HS-5 (cell line): ENCODE data around the gene KLRC2.
A peak's percentile ranks its signal among the peaks of the same experiment; 100 is the strongest.
"Not testable (repeated sequence)": the region's sequence is repeated elsewhere in the genome, so short reads cannot be mapped to it uniquely, and the experiment has no call there.

Source experiments
- DNase-seq: peaks from one replicate; pipeline ENCODE4 v3.0.0-alpha.2; 2012; ENCODE audit warnings: low read depth

Gene KLRC2

DNA sequence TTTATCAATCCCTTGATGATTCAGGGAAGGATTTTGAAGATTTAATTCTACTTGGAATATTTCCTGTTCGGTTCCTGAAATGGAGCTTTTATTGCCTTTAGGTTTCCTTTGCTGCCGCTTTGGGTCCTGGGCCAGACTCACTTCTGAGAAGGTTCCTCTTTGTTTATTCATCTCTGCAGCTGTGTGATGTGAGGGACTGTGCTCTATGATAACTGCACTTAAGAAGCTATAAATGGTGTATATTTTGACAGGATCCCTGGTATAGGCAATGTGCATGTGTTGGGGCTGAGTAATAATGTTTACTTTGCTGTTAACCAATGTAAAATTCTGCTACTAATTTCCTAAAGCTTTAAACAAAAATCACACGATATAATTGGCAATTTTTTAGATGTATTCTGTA, at the start of gene KLRC2:
KLRC2 (minus strand) TSS at position 195 of the 400 bp plus-strand sequence; CDS start at position 171, 24 bp downstream.
- peak; percentile 32 for DNase-seq

DNA sequence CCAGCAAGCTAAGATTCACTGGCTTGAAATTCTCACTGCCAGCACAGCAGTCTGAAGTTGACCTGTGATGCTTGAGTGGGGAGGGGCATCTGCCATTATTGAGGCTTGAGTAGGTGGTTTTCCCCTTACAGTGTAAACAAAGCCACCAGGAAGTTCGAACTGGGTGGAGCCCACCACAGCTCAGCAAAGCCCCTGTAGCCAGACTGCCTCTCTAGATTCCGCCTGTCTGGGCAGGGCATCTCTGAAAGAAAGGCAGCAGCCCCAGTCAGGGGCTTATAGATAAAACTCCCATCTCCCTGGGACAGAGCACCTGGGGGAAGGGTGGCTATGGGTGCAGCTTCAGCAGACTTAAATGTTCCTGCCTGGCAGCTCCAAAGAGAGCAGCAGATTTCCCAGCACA, 46.1 kb upstream of the KLRC2 start:
- not testable (repeated sequence) for DNase-seq

DNA sequence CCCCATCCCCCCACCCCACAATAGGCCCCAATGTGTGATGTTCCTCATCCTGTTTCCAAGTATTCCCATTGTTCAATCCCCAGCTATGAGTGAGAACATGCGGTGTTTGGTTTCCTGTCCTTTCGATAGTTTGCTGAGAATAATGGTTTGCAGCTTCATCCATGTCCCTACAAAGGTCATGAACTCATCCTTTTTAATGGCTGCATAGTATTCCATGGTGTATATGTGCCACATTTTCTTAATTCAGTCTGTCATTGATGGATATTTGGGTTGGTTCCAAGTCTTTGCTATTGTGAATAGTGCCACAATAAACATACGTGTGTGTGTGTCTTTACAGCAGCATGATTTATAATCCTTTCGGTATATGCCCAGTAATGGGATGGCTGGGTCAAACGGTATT, 37.0 kb upstream of the KLRC2 start:
- DNase-seq: not testable (repeated sequence)

DNA sequence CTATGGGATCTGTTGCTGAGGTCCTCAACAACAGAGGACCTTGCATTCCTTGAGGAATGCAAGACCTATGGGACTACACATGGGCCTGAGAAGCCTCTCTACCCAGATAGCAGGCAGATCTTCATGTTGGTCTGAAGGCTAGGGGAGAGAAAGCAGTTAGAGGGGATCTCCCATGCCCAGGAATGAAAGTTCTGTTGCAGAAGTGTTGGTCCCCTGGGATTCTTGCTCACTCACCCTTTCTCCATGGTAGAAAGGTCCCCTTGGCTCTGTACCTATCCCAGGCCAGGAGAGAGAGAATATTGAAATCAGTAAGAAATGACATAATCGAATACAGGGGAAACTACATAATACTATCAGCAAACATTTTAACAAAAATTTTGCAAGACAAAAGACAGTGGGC, 33.9 kb upstream of the KLRC2 start:
- DNase-seq: no peak

DNA sequence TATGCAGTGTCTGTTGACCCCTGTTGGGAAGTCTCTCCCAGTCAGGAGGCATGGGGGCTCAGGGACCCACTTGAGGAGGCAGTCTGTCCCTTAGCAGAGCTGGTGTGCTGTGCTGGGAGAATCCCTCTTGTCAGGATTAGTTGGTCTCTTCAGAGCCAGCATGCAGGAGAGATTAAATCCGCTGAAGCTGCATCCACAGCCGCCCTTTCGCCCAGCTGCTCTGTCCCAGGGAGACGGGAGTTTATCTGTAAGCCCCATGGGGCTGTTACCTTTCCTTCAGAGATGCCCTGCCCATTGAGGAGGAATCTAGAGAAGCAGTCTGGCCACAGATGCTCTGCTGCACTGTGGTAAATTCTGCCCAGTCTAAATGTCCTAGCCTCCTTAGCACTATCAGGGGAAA, 30.5 kb upstream of the KLRC2 start:
- DNase-seq: no peak

DNA sequence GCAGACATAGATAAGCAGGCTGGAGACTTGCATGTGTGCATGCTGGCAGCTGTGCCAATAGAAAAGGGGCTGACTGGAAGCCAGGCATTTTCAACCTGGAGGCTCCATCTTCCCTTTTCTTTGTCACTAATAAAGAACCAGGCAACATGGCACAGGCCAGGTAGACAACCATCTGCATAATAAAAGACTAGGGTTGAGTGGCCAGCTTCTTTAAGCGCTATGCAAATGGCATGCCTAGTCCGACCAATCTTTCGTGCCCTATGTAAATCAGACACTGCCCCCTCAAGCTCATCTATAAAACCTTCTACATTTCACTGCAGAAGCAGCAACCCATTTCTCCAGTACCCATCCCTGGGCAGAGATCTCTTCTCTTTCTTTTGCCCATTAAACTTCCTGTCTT, 21.9 kb upstream of the KLRC2 start:
- no peak for DNase-seq

DNA sequence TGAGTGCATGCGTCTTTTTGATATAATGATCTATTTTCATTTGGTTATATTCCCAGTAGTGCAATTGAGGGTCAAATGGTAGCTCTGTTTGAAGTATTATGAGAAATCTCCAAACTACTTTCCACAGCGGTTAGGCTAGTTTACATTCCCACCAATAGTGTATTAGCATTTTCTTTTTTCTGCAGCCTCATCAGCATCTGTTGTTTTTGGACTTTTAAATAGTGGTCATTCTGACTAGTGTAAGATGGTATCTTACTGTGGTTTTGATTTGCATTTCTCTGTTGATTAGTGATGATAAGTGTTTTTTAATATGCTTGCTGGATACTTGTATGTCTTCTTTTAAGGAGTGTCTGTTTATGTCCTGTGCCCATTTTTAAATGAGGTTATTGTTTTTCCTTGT, 21.0 kb upstream of the KLRC2 start:
- no peak for DNase-seq

DNA sequence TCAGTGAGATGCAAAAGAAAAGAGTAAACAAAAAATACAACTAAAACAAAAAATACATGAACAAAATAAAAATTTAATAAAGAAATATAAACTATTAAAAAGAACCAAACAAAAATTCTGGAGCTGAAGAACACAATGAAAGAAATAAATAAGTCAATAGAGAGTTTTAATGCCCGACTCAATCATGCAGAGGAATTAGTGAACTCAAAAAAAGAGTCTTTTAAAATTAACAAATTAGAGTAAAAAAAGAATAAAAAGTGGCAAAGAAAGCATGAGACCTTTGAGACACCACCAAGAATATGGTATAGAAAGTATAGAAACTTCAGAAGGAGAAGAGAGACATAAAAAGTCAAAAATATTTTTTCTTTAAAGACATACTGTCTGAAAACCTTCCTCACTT, 20.0 kb upstream of the KLRC2 start:
- no peak for DNase-seq

DNA sequence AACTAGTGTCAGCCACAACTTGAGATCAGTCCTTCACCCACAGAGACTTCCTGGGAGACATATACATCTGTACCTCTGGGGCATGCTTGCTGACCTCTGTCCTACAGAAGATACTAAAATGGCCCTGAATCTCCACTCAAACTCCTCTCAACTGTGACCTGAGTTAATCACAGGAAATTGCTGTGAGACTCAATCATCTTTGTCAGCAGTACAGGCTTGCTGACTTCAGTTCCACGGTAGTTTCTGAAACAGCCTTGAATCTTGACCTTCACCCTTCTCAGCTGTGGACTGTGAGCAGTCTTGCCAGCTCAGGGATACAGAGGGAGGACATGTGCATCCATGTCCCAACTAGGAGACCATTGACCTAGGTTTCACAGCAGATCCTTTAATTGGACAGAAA, 18.7 kb upstream of the KLRC2 start:
- DNase-seq: no peak

DNA sequence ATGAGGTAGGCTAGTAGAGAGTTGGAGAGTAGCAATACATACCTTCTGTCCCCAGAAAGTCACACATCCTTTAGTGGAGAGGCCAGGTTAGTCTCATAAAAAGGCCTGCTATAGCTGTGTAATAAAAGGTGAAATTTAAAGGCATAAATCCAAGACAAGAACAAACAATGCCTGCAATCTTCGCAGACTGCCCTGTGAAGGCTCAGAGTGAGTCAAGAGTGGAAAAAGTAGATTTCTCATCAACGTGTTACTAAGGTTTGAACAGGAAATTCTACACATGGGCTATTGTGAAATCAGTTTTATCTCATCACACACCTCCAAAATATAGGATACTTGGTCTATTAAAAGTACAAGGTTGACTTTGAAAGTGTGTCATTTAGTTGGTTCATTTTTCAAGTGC, 17.3 kb upstream of the KLRC2 start, which contains the start of gene KLRC1:
KLRC1 (minus strand) TSS at position 222 of the 400 bp plus-strand sequence. CDS start 2,221 bp downstream, outside the sequence.
- no peak for DNase-seq

DNA sequence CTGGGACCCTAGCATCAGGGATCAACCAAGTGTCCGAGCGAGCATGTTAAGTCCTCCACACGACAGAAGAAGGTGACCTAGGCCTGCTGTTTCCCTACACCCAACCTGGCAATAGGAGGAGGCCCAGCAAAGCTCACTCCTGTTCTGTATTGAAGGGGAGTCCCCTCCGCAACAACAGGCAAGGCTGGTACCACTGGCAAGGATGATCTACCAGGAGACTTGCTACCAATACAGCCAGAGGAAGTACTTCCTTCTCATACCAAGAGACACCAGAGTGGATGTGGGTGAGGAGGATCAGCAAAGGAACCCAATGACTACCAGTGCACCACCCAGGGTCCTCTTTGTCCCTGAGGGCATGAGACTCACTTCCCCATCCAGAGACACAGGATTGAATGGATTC, 12.4 kb upstream of the KLRC2 start:
- no peak for DNase-seq

DNA sequence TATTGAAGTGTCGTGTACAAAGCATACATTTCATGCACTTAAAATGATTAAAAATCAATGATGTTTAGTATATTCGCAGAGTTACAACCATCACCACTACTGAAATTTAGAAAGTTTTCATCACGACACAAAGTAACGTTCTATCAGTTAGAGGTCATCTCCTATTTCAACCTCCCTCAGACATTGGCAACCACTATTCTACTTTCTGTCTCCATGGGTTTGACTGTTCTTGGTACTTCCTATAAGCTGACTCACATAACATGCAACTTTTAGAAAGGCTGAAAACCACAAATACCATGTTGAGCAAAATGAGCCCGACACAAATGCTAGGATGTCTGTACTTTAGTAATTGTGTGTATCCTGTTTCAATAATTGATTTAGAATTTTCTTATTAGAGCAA, 10.2 kb upstream of the KLRC2 start:
- DNase-seq: not testable (repeated sequence)

DNA sequence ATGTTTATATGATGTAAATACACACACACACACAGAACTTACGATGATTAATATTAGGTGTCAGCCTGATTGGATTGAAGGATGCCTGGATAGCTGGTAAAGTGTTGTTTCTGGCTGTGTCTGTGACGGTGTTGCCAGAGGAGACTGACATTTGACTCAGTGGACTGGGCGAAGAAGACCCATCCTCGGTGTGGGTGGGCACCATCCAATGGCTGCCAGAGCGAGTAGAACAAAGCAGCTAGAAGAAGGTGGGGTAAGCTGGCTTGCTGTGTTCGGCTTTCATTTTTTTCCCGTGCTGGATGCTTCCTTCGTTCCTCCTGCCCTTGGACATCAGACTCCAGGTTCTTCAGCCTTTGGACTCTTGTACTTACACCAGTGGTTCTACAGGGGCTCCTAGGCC, 5.3 kb upstream of the KLRC2 start:
- DNase-seq: not testable (repeated sequence)

DNA sequence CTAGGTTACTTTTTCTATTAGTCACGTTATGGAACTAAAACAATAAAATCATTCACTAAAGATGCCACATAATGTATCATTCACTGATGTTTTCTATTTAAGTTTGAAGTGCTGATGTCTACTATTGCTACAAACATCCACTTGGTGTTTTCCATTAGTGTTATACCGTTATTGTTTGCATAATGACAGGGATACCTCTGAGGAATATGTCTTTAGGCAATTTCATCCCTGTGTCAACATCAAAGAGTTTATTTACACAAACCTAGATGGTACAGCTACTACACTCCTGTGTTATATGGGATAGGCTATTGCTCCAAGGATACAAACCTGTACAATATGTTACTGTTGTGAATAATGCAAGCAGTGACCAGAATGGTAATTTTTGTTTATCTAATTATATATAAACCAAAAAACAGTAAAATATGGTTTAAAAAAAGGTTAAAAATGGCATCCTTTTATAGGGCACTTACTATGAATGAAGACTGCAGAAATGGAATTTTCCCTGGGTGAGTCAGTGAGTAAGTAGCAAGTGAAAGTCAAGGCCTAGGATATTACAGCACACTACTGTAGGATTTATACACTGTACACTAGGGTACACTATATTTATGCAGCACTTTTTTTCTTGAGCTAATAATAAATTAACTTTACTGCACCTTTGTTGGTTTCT, 3.9 kb upstream of the KLRC2 start:
- peak; percentile 8 for DNase-seq

DNA sequence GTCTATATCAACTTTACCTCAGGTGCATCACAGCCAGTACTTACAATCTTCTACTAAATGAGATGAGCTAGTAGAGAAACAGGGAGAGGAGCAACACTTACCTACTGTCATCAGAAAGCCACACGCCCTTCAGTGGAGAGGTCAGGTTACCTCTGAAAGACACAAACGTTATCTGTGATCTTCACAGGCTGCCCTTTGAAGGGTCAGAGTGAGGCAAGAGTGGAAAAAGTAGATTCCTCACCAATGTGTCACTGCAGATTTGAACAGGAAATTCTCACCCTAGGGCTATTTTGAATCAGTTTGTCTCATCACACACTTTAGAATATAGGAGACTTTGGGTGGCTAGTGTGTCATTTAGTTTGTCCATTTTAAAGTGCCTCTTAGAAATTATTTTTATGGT, 1.8 kb upstream of the KLRC2 start:
- not testable (repeated sequence) for DNase-seq

DNA sequence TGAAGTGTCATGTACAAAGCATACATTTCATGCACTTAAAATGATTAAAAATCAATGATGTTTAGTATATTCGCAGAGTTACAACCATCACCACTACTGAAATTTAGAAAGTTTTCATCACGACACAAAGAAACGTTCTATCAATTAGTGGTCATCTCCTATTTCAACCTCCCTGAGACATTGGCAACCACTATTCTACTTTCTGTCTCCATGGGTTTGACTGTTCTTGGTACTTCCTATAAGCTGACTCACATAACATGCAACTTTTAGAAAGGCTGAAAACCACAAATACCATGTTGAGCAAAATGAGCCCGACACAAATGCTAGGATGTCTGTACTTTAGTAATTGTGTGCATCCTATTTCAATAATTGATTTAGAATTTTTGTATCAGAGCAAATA, 5.2 kb downstream of the KLRC2 start:
- DNase-seq: not testable (repeated sequence)

DNA sequence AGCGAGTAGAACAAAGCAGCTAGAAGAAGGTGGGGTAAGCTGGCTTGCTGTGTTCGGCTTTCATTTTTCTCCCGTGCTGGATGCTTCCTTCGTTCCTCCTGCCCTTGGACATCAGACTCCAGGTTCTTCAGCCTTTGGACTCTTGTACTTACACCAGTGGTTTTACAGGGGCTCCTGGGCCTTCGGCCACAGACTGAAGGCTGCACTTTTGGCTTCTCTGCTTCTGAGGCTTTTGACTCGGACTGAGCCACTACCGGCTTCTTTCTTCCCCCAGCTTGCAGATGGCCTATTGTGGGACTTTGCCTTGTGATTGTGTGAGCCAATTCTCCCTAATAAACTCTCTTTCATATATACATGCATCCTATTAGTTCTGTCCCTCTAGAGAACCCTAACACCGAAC, 9.9 kb downstream of the KLRC2 start:
- not testable (repeated sequence) for DNase-seq

DNA sequence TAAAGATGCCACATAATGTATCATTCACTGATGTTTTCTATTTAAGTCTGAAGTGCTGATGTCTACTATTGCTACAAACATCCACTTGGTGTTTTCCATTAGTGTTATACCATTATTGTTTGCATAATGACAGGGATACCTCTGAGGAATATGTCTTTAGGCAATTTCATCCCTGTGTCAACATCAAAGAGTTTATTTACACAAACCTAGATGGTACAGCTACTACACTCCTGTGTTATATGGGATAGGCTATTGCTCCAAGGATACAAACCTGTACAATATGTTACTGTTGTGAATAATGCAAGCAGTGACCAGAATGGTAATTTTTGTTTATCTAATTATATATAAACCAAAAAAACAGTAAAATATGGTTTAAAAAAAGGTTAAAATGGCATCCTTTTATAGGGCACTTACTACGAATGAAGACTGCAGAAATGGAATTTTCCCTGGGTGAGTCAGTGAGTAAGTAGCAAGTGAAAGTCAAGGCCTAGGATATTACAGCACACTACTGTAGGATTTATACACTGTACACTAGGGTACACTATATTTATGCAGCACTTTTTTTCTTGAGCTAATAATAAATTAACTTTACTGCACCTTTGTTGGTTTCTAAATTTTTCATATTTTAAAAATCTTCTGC, 11.4 kb downstream of the KLRC2 start:
- DNase-seq: not testable (repeated sequence)

DNA sequence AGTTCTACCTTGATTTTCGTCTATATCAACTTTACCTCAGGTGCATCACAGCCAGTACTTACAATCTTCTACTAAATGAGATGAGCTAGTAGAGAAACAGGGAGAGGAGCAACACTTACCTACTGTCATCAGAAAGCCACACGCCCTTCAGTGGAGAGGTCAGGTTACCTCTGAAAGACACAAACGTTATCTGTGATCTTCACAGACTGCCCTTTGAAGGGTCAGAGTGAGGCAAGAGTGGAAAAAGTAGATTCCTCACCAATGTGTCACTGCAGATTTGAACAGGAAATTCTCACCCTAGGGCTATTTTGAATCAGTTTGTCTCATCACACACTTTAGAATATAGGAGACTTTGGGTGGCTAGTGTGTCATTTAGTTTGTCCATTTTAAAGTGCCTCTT, 13.7 kb downstream of the KLRC2 start:
- not testable (repeated sequence) for DNase-seq

DNA sequence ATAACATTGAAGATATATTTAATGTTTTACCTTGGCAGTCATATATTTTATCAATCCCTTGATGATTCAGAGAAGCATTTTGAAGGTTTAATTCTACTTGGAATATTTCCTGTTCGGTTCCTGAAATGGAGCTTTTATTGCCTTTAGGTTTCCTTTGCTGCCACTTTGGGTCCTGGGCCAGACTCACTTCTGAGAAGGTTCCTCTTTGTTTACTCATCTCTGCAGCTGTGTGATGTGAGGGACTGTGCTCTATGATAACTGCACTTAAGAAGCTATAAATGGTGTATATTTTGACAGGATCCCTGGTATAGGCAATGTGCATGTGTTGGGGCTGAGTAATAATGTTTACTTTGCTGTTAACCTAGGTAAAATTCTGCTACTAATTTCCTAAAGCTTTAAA, 15.5 kb downstream of the KLRC2 start, which contains the start of gene KLRC3:
KLRC3 (minus strand) TSS at position 262 of the 400 bp plus-strand sequence; CDS start at position 217, 45 bp downstream.
- DNase-seq: peak; percentile 10

DNA sequence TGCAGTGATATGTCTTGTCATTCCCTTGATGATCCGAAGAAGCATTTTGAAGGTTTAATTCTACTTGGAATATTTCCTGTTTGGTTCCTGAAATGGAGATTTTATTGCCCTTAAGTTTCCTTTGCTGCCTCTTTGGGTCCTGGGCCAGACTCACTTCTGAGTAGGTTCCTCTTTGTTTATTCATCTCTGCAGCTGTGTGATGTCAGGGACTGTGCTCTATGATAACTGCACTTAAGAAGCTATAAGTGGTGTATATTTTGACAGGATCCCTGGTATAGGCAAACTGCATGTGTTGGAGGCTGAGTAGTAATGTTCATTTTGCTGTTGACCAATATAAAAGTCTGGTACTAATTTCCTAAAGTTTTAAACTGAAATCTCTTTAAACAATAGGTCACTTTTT, 26.4 kb downstream of the KLRC2 start, which contains the start of gene KLRC4:
KLRC4 (minus strand) TSS at position 366 of the 400 bp plus-strand sequence; CDS start at position 184, 182 bp downstream.
- peak; percentile 15 for DNase-seq

DNA sequence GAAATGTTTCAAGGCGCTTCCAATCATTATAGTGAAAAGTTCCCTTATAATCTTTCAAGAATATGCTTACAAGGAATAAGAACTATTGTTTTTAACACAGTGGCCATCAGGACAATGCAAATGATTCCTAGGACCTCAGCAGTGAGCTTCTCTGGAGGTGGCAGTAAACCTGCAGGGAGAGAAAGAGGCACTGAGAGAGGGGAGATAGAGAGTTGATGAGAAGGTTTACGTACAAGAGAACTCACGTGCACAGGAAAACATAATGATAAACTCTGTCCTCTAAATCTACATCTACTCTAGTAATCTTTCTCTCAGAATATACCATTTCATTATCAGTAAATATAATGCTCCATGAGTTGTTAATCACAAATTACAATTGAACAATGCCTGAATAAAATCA, 27.0 kb downstream of the KLRC2 start:
- no peak for DNase-seq

DNA sequence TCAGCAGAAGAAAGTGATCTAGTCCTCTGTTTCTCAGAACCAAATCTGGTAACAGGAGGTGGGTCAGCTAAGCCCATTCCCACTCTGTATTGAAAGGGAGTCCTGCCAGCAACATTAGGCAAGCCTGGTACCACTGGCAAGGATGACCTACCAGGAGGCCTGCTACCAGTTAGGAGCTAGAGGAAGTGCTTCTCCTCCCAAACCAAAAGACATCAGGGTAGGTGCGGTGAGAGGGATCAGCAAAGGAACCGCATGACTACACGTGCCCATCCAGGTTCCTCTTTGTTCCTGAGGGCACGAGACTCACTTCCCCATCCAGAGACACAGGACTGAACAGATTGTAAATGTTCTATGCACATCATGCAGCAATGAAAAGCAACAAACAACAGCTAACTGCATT, 29.1 kb downstream of the KLRC2 start:
- no peak for DNase-seq
